ENCODE measurements around the gene CRISP1.

GRCh38 chr6:49866485-49866943, at the start of gene CRISP1:
- no peak for TF ChIP-seq CTCF (IDR thresholded peaks at IDR 0.05; ENCODE audit: insufficient read depth, low read depth, low read length)
- no peak for TF ChIP-seq EZH2 (IDR thresholded peaks at IDR 0.05; ENCODE audit: insufficient read depth, low read length)

Data from astrocyte (in vitro differentiated cells and primary cell).